HuH-7.5 (cell line): ENCODE results near the gene SFMBT2.

Experiments
- DNase-seq: peaks from one replicate; pipeline ENCODE4 v3.0.0; 2011; ENCODE audit warnings: low spot score

SFMBT2 gene

DNA sequence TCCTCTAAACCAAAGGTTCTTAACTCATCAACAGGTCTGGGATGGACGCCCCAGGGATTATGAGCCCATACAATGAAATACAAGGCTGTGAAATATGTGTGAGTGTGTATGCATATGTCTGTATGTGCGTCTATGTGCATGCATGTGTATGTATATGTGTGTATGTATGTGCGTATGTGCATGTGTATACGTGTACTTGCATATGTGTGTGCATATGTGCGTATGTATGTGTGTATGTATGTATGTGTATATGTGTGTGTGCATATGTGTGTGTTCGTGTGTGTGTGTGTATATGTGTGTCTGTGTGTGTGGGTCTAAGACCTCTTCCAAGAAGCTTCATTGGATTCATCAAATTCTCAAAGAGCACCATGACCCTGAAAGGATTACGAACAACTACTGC is 112.3 kb downstream of the SFMBT2 start:
- no peak for DNase-seq

DNA sequence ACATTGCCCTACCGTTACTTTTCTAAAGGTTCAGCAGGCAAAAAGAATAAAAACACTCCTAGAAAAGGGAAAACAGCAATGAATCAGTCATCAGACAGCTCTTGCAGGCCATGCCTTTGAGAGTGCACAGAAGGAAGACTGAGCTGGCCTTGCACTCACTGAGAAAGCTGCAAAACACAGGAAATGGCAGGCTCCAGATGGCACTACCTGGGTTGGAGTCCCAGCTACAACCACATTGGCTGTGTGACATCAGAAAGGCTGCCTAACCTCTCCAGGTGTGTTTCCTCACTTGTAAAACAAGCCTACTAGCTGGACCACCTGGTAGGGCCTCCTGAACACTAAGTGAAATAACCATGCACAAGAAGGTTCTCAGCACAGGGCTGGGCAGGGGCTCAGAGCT is 113.7 kb downstream of the SFMBT2 start:
- DNase-seq = no peak

DNA sequence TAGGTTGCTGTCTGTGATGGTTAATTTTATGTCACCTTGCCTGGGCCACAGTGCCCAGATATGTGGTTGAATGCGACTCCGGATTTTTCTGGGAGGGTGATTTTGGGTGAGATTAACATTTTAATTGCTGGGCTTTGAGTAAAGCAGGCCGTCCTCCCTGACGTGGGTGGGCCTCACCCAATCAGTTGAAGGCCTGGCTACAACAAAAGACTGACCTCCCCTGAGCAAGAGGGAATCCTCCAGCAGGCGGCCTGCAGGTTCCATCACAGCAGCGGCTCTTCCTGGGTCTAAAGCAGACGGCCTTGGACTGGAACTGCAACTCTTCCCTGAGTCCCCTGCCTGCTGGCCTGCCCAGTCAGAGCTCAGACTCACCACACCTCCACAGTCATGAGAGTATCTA is 114.2 kb downstream of the SFMBT2 start:
- DNase-seq = no peak

DNA sequence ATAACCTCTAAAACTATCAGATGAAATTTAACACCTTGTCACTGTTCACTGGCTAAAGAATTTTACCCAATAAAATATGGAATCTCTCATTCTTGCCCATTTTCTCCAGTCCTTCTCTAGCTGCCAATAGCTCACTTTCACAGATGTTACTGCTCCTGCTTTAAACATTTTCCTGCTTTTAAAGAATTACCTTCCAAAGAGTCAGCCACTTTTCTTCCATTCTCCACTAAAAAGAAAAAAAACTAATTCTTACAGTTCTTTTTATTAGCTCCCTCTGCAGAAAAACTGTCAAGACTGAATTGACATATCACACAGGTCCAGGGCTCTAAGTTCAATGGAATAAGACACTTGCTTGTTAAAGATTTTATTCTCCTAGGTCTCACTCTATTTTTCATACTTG is 114.8 kb downstream of the SFMBT2 start:
- DNase-seq = no peak

DNA sequence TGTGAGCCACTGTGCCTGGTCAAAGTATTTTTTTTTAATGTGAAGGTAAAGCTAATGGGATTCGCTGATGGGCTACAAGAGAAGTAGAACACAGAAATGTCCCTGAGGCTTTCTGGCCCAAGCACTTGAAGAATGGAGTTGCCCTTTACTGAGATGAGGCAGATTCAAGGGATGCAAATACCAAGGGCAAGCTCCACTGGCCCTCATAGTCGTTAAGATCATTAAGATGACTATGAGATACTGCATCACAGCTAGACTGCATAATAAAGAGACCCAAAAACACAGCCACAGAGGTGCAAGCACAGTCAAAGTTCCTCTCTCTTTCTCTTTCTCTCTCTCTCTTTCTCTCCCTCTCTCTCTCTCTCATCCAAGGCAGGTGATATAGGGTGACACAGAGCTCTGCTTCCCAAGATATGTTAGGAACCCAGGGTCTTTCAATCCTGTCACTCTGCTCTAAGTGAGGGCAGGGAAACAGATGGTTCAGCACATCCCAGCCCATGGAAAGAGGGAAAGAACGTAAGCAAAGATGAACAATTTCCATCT is 117.4 kb downstream of the SFMBT2 start:
- no peak for DNase-seq

DNA sequence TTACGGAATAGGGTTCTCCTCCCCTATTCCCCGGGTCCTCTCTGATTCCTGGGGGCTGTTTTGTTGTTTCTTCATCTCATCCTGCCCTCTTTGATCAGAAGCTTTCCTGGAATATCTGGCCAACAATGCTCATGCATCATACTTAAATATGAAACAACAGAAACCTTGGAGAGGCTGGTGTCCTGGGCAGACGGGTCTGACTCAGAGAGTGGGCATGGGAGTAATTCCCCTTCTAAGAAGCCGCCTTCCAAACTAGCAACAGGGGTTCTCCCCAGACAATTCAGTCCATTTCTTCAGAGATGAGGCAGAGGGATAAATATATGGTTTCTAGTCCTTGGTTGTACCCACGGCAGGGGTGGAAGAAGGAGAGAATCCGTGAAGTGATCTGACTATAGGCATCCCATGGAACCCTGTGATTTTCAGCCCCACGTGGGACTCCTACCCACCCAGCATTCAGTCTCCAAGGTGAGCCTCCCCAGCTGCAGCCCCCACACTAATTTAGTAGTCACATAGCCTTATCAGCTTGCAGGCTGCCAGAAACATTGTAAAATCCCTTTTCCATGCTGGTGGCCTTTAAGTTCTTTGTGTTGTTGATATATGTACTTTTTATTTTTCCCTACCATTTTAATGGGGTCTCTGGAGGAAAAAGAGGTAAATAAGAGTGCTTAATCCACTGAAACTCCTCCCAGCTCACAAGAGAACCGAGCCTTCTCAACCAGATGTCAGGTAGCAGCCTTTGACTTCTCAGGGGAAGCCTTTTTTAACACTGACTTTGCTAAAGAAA is 119.2 kb downstream of the SFMBT2 start:
- DNase-seq = no peak

DNA sequence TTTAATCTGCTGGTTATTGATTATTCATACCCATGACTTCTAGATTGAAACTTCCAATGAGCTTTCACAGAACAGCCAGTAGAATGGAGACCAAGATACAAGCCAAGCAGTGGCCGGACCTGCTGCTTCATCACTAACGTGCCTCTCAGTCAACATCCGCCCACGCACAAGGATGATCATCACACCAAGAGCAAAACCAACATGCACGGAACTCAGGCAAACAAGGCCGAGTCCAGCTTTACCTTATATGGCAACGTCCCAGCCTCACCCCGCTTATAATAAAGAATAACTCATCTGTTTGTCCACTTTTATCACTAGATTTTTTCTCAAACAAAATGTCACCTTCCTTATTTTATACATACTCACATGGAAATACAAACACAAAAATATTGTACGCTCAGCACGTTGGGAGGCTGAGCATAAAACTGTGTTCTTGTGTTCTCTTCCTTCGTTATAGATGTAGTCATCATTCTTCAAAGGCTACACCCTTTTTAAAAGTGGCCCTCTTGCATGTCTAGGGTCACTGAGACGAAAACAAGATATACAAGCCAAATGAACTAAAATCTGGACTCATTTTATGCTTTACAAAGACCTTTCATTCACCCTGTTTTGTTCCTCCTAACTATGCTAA is 122.7 kb downstream of the SFMBT2 start:
- no peak for DNase-seq

DNA sequence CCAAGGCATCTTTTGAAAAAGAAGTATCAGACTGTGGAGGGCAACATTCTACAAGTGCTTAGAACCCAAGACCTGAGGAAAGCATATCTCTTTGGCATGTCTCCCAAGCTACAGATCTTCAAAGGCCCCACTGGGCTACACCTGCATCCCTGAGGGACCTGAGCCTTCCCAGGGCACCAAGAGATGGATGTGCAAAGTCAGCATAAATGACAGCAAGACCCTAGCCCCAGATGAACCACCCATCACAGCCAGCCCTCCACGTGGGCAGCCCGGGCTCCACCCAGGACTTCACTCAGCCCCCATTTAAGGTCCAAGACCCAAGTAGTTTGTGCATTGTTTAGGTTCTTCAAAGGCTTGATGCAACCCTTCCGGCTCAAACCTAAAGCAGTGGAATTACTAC is 123.5 kb downstream of the SFMBT2 start:
- no peak for DNase-seq

DNA sequence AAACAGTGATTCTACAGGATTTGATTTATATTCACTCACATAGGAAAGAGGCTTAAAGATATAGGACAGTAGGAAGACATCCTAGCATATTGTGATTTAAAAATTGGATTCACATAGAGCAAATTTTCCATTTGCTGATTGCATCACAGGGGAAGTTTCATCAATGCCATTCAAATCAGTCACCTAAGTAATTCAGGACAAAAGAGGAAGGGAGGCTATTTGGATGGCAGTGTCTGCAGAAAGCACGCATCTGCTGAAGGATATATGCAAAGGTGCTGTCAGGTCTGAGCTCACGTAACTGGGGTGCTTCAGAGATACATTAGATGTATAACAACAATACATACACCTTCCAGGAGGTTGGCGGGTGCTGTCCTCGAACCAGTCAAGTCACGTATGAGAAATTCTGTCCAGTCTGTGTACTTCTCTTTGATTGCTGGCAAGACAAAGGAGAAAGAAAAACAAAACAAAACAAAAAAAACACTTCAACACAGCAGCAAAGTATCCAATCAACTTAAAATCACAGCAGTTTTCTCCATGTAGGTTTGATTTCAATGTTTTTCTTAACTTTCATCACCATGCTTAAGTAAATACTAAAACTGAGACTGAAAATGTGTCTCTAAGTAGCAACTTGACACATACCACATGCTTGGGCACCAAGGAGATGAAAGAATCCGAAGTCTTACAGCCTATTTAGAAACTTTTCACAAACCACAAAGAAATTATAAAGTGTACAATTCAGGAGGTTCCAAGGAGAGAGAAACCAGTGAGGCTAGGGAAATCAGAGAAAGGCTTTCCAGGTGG is 125.1 kb downstream of the SFMBT2 start:
- no peak for DNase-seq

DNA sequence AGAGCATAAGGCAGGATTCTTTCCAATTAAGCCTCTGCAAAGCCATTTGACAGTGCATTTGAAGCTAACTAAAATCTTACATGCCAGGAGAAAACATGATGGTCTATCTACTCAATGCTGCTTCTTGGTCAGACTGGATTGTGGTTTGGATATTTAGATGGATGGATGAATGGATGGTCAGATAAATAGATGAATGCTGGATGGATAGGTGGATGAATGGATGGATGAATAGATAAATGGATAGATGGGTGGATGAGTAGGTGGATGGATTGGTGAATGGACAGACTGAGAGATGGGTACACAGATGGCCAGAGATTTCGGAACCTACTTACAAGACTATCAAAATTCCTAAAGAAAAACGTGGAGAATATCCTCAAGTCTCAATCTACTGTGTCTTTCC is 127.6 kb downstream of the SFMBT2 start:
- DNase-seq = no peak

DNA sequence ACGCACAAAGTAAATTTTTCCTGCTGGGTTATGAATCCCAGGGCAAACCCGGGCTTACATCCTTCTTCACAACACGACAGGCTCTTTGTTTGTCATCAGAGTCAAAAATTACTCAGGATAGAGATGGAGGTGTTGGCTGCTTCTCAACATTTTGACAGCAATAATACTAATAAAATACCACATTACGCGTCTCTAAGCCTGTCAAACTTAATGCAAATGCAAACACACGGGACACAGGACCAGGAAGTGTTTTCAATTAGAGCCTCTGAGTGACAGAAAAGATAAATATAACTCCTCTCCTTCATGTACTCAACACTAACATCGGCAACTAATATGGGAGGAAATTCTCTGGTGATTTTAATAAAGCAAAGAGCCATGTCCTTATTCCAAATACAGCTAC is 128.4 kb downstream of the SFMBT2 start:
- DNase-seq = no peak

DNA sequence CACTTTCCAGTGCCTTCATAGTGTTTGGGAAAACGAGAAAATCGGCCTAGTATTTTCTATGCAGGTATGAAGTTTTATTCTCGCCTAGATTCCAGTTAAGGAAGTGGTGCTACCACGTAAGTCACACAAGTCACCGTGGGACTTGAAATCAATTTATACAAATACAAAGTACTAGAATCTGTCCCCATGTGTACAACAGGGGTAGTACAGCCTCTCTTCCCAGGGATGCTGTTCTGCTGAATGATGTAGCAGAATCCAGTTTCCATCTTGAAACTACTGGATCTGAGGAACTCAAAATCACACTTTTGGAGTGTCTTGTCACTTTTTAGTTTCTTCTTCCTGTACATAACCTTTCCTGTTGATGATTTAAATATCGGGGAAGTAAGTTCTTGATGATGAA is 129.4 kb downstream of the SFMBT2 start:
- no peak for DNase-seq

DNA sequence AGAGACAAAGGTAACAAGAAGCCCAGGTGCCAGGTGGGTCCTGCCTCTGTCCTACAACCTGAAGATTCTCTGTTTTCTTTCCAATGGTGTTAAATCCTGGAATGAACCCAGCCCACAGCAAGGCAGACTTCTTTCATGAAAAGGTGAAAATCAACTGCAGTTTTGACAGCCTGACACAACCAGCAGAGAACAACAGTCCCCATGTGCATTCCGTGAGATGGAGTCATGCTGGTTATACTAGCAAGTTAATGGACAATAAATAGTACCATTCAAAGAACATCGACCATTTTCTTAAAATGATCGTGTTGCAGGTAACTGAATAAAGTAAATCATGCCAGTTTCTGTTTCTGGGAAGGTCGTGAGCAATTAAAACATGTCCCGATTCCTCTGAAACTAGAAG is 131.5 kb downstream of the SFMBT2 start:
- no peak for DNase-seq

DNA sequence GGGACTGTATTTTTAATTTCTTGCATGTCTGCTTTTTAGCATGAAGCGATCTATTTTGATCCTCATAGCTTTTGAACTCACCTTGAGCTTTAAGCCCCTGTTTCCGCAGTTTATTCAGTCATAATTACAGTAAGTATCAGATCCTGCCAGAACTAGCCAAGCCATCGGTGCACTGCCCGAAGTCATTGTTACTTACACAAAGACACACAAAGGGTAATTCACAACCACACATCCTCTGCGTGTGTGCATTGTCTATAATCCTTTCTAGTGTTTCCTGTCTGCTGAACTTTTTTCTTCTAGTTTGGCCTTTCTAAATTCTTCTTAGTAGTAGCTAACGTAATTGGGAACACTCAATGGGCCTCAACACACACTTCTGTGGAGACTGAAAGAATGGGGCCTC is 133.0 kb downstream of the SFMBT2 start:
- DNase-seq = no peak

DNA sequence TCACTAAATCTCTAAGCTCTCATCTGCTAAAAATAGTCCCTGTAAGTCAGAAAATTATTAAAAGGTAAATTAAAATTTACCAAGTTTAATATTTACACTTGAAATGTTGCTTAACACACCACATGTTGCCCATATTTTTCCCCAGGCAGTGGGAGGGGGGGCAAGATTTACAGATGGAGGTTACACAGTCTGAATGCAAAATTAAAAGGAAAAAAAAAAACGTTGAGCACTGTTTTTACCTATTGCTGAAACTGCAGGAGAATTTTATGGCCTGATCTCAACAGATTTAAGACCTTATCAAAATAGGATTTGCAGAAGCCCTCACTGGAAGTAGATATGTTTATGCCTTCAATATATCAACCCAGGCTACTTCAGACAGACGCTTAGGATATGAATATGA is 133.4 kb downstream of the SFMBT2 start:
- no peak for DNase-seq

DNA sequence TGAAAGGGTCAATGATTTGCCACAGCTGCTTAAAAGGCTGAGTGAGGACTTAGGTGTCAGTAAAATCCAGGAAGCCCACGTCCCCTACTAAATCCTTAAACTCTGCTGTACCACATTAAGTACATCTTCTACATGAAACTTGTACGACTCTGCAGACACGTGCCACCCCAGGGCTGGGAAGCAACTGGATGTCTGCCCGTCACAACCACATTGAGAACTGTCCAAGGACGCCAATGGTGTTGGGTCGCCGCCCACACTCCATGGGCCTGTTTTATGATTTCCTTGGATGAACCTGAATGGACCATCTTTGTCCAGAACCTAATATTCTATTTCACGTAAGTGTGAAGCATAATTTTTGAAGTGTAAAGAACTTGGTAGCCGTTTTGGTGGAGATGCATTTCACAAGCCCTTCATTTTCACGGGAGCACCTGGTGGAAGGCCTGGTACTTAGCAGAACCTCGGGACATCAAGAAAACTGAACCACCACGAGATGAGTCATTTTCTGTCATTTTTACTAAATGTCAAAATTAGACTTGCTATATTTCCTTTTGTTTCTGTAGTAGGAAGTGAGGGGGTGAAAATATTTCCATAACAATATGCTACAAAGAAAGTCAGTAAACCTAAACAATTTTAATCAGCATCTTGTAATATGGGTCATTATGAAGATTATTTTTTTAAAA is 134.9 kb downstream of the SFMBT2 start:
- no peak for DNase-seq

DNA sequence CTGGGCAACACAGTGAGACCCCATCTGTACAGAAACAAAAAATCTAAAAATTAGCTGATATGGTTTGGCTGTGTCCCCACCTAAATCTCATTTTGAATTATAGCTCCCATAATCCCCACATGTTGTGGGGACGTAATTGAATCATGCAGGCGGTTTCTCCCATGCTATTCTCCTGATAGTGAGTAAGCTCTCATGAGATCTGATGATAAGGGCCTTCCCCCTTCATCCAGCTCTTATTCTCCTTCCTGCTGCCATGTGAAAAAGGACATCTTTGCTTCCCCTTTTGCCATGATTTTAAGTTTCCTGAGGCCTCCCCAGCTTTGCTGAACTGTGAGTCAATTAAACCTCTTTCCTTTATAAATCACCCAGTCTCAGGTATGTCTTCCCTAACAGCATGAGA is 136.5 kb downstream of the SFMBT2 start:
- DNase-seq = no peak

DNA sequence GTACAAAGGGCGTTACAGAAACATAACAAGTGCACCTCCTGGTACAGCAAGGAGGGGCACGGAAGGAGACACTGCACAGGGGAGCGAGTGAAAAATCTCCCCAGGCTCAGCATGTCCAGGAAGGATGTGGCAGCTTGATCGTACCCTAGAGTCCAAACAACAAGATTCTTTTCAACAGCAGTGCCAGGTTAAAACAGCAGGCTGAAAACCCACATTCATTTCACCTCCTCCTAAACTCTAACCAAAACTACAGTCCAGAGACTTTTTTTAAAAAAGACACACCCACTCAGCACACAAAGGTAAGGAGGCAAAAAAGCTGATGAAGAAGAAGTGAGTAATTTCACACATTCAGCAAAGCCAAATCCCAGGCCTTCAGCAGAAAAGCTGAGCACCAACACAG is 138.8 kb downstream of the SFMBT2 start:
- no peak for DNase-seq

DNA sequence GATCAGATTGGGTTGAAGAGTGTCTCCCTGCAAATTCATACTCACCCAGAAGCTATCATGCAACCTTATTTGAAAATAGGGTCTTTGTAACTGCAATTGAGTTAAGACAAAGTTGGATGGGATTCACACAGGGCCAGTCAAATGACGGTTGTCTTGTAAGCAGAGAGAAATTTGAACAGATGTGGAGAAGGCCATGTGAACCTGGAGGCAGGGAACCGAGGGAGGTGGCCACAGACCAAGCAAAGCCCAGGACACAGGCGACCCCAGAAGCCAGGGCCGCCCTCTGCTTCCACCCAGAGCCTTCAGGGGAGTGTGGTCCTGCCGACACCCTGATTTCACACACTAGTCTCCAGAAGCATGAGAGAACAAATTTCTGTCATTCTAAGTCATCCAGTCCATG is 140.8 kb downstream of the SFMBT2 start:
- no peak for DNase-seq

DNA sequence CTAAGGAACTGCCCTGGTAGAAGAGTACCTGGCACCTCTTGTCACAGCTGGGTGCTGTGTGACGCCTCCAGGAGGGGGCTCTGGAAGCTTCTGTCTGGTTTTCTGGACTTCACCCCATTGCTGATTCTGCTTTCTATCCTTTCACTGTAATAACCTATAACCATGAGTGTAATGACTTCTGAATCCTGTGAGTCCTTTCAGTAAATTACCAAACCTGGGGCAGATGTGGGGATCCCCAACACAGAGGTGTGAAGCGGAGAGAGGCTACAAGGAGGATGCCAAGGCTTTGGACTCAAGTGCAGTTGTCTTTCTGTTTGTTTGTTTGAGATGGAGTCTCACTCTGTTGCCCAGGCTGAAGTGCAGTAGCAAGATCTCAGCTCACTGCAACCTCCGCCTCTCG is 143.7 kb downstream of the SFMBT2 start:
- no peak for DNase-seq

DNA sequence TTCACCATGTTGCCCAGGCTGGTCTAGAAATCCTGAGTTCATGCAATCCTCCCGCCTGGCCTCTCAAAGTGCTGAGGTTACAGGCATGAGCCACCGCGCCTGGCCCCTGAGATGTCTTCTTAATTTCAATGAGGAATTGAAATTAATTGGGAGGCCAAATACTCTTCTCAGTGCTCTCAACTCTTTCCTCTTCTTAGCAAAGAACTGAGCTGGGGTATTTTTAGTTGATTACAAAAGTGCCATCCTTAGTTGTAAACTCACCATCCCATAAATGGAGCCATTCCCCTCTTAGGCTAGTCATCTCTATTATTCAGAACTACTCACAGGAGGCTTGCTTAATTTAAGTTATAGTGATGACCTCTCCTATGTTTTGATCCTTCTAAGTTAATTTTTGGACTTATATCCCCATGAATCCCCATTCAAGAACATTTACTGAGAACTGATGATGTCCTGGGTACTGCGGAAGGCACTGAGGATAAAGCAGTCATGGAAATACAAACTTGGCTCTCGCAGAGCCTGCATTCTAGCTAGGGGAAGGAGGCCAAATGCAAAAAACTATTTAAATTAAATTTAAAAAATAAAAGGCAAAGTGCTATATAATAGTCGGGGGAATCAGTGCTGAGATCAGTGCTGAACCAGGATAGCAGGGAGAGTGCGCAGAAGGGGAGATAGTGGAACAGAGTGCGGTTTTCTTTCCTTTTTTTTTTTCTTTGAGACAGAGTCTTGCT is 145.3 kb downstream of the SFMBT2 start:
- DNase-seq = no peak

DNA sequence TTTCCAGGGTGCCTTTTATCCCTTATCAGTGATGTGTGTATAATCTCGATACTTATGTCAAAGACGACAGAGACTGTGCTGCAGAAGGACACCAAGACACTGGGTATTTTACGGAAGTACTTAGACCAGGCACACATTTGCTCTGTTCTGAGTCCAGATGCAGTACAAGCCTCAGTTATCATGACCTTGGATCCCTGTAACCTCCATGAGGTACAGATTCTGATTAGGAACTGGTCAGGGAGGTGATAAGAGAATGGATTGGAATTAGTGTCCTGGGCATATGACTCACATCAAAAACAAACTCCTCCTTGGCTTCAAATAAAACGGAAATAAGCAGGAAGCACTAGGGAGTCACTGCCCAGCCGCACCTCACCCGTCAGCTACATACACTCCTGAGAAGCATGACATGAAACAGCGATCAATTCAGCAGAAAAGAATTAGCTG is 146.5 kb downstream of the SFMBT2 start:
- DNase-seq = no peak
